B cell (primary cell): ENCODE results near the gene TNFRSF25.

Source experiments
- EZH2 ChIP-seq: IDR thresholded peaks from 2 replicates; pipeline ENCODE4 v1.6.1; 2012; ENCODE audit warnings: borderline replicate concordance, low read depth, mild to moderate bottlenecking, moderate library complexity, low read length; ENCODE audit not compliant: insufficient read depth, poor library complexity, severe bottlenecking
- TF ChIP-seq, protein P1 (sequence below): fragments of 200-600 bp; IDR thresholded peaks from one replicate; pipeline ENCODE4 v1.8.0; 2022; ENCODE audit warnings: antibody characterized with exemption, mild to moderate bottlenecking

DNA sequence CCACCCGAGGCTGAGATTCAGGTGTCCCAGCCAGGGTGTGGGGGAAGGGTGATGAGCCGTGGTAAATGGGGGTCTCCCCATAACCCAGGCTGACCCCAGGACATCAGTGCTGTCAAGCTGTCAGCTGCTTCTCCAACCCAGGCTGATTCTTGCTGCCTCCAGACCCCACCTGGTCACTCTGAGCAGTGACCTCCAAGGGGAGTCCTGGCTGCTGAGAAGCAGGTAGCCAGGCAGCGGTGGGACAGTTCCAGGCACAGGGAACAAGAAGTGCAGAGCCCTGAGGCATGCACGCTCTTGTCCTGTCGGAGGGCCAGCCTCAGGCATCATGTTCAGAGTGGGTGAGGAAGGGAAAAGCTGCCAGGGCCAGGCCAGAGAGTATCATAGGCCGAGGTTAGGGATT lies 40.3 kb downstream of the TNFRSF25 start:
- TF ChIP-seq, protein P1, sequence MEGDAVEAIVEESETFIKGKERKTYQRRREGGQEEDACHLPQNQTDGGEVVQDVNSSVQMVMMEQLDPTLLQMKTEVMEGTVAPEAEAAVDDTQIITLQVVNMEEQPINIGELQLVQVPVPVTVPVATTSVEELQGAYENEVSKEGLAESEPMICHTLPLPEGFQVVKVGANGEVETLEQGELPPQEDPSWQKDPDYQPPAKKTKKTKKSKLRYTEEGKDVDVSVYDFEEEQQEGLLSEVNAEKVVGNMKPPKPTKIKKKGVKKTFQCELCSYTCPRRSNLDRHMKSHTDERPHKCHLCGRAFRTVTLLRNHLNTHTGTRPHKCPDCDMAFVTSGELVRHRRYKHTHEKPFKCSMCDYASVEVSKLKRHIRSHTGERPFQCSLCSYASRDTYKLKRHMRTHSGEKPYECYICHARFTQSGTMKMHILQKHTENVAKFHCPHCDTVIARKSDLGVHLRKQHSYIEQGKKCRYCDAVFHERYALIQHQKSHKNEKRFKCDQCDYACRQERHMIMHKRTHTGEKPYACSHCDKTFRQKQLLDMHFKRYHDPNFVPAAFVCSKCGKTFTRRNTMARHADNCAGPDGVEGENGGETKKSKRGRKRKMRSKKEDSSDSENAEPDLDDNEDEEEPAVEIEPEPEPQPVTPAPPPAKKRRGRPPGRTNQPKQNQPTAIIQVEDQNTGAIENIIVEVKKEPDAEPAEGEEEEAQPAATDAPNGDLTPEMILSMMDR: no peak
- TF ChIP-seq EZH2: no peak
